H1 (cell line): ENCODE measurements around the gene ZNF407. TPM values are rescaled to one million over a fixed set of nuclear protein-coding genes. Genes with fewer than 3 reads are reported as not detected.
A peak's percentile ranks its signal among the peaks of the same experiment; 100 is the strongest.

Source experiments
- CTCF ChIA-PET: fragments of 300-600 bp; sonication (Branson Sonifier 250); formaldehyde crosslinking; loops from one replicate; lab custom pipeline; 2021; ENCODE audit not compliant: partially characterized antibody; lab: Charles Lee
- POLR2A ChIA-PET: fragments of 300-600 bp; sonication (Branson Sonifier 250); formaldehyde crosslinking; loops from one replicate; lab custom pipeline; 2021; ENCODE audit warnings: inconsistent platforms; ENCODE audit not compliant: partially characterized antibody; lab: Charles Lee
- DNase-seq, 2 experiments: peaks; one replicate each; pipeline versions ENCODE4 v3.0.0 to v3.0.0-alpha.2; 2010 to 2022; ENCODE audit warnings: low spot score in 2 of 2, low read depth in 1 of 2, mixed read lengths in 1 of 2
- FAIRE-seq: peaks from 2 replicates; lab custom pipeline; 2011; peaks lifted over from hg19 to GRCh38; lab: Jason Lieb, UNC
- H2AFZ ChIP-seq: 2 replicates; pipeline ENCODE4 v1.8.1; 2012; ENCODE audit warnings: low read length, inconsistent platforms
- H2AK5ac ChIP-seq: 2 replicates; pipeline ENCODE4 v1.6.1; 2013; ENCODE audit warnings: low read depth, low read length
- H2BK120ac ChIP-seq: replicated peaks from 2 replicates; pipeline ENCODE3; 2013; ENCODE audit warnings: low read depth, low read length, inconsistent platforms
- H2BK12ac ChIP-seq: 2 replicates; pipeline ENCODE4 v1.6.1; 2013; ENCODE audit warnings: low read depth, low read length
- H2BK15ac ChIP-seq: 2 replicates; pipeline ENCODE4 v1.6.1; 2013; ENCODE audit warnings: low read length
- H2BK20ac ChIP-seq: 2 replicates; pipeline ENCODE4 v1.6.1; 2013; ENCODE audit warnings: low read length
- H2BK5ac ChIP-seq: 2 replicates; pipeline ENCODE4 v1.6.1; 2013; ENCODE audit warnings: low read depth, low read length
- H3K14ac ChIP-seq: 2 replicates; pipeline ENCODE4 v1.6.1; 2013; ENCODE audit warnings: inconsistent platforms; ENCODE audit not compliant: insufficient read length
- H3K18ac ChIP-seq: 2 replicates; pipeline ENCODE4 v1.6.1; 2013; ENCODE audit warnings: low read length; ENCODE audit errors: extremely low read depth
- H3K23ac ChIP-seq: 2 replicates; pipeline ENCODE4 v1.6.1; 2013; ENCODE audit warnings: inconsistent platforms; ENCODE audit not compliant: insufficient read length
- H3K23me2 ChIP-seq: 2 replicates; pipeline ENCODE4 v1.6.1; 2013; ENCODE audit warnings: low read depth, low read length
- H3K27ac ChIP-seq: 2 replicates; pipeline ENCODE4 v1.6.1; 2011; ENCODE audit warnings: low read depth, low read length, inconsistent platforms
- H3K27me3 ChIP-seq, 4 experiments: replicated peaks in 1 of 4; 1 replicate in 1 of 4; 2 replicates in 3 of 4; pipeline versions ENCODE4 v1.6.1 to v1.8.1; 2011 to 2013; ENCODE audit warnings: low read length in 3 of 4, mild to moderate bottlenecking in 3 of 4, inconsistent platforms in 2 of 4, mixed read lengths in 2 of 4, moderate library complexity in 1 of 4; ENCODE audit not compliant: control insufficient read depth in 3 of 4, insufficient read depth in 3 of 4; ENCODE audit errors: extremely low read depth in 1 of 4
- H3K36me3 ChIP-seq, 4 experiments: 2 replicates each; pipeline versions ENCODE4 v1.6.1 to v1.8.1; 2011 to 2013; ENCODE audit warnings: mild to moderate bottlenecking in 4 of 4, low read length in 3 of 4, moderate library complexity in 2 of 4, control low read depth in 1 of 4, inconsistent platforms in 1 of 4; ENCODE audit not compliant: insufficient read depth in 4 of 4, control insufficient read depth in 2 of 4
- H3K4ac ChIP-seq: replicated peaks from 2 replicates; pipeline ENCODE3; 2013; ENCODE audit warnings: low read length, low read depth, mixed read lengths, inconsistent platforms; ENCODE audit not compliant: insufficient read length
- H3K4me1 ChIP-seq, 4 experiments: replicated peaks in 1 of 4; 1 replicate in 1 of 4; 2 replicates in 3 of 4; pipeline versions ENCODE4 v1.6.1 to v1.8.1; 2011 to 2013; ENCODE audit warnings: low read length in 3 of 4, inconsistent platforms in 2 of 4, mixed read lengths in 1 of 4; ENCODE audit not compliant: insufficient read depth in 4 of 4, control insufficient read depth in 3 of 4
- H3K4me2 ChIP-seq, 2 experiments: 2 replicates each; pipeline versions ENCODE4 v1.6.1 to v1.8.1; 2011 to 2013; ENCODE audit warnings: low read depth in 2 of 2, low read length in 2 of 2, control low read depth in 1 of 2, inconsistent platforms in 1 of 2, mild to moderate bottlenecking in 1 of 2; ENCODE audit not compliant: insufficient read depth in 1 of 2
- H3K4me3 ChIP-seq, 4 experiments: fragments of 200-600, 300-600 bp in 1 of 4; sonication (generic), shearing (Covaris generic), sonication (Bioruptor Twin) in 1 of 4; 2 replicates each; pipeline versions ENCODE4 v1.5.1 to v1.8.1; 2011 to 2016; ENCODE audit warnings: low read length in 4 of 4, low read depth in 3 of 4, control low read depth in 2 of 4, inconsistent platforms in 2 of 4, mild to moderate bottlenecking in 2 of 4, mixed read lengths in 1 of 4, moderate library complexity in 1 of 4; ENCODE audit not compliant: insufficient read depth in 2 of 4; ENCODE audit errors: extremely low read depth in 1 of 4
- H3K56ac ChIP-seq: replicated peaks from 2 replicates; pipeline ENCODE3; 2013; ENCODE audit warnings: low read depth, mild to moderate bottlenecking, mixed read lengths, low read length, inconsistent platforms; ENCODE audit not compliant: insufficient read length
- H3K79me1 ChIP-seq: 2 replicates; pipeline ENCODE4 v1.6.1; 2013; ENCODE audit warnings: low read depth, low read length, control low read depth
- H3K79me2 ChIP-seq, 2 experiments: 2 replicates each; pipeline versions ENCODE4 v1.6.1 to v1.8.1; 2012 to 2013; ENCODE audit warnings: low read length in 2 of 2, mild to moderate bottlenecking in 2 of 2, inconsistent platforms in 1 of 2; ENCODE audit not compliant: insufficient read depth in 2 of 2, control insufficient read depth in 1 of 2
- H3K9ac ChIP-seq, 4 experiments: replicated peaks in 1 of 4; 1 replicate in 1 of 4; 2 replicates in 3 of 4; pipeline versions ENCODE4 v1.6.1 to v1.8.1; 2011 to 2013; ENCODE audit warnings: low read depth in 3 of 4, low read length in 3 of 4, control low read depth in 2 of 4, mild to moderate bottlenecking in 2 of 4, moderate library complexity in 2 of 4, inconsistent platforms in 1 of 4; ENCODE audit errors: extremely low read depth in 1 of 4
- H3K9me3 ChIP-seq, 2 experiments: 2 replicates each; pipeline versions ENCODE4 v1.6.1 to v1.8.1; 2012 to 2013; ENCODE audit warnings: mild to moderate bottlenecking in 2 of 2, moderate library complexity in 2 of 2, control low read depth in 1 of 2, inconsistent platforms in 1 of 2, low read depth in 1 of 2, low read length in 1 of 2, mixed read lengths in 1 of 2; ENCODE audit not compliant: insufficient read depth in 2 of 2
- H4K20me1 ChIP-seq, 2 experiments: replicated peaks in 1 of 2; 2 replicates each; pipeline versions ENCODE3 to v1.8.1; 2011 to 2013; ENCODE audit warnings: inconsistent platforms in 2 of 2, low read length in 2 of 2, mild to moderate bottlenecking in 1 of 2; ENCODE audit not compliant: insufficient read depth in 2 of 2, control insufficient read depth in 1 of 2
- H4K5ac ChIP-seq: 2 replicates; pipeline ENCODE4 v1.6.1; 2013; ENCODE audit warnings: low read length, low read depth, mixed read lengths, inconsistent platforms; ENCODE audit not compliant: insufficient read length
- H4K8ac ChIP-seq: 2 replicates; pipeline ENCODE4 v1.8.0; 2013; ENCODE audit warnings: mild to moderate bottlenecking, moderate library complexity, low read length, inconsistent platforms; ENCODE audit not compliant: insufficient read depth; ENCODE audit errors: extremely low read depth
- H4K91ac ChIP-seq: replicated peaks from 2 replicates; pipeline ENCODE3; 2013; ENCODE audit warnings: low read length, mixed read lengths, inconsistent platforms; ENCODE audit not compliant: insufficient read length
- EGR1 ChIP-seq: IDR thresholded peaks from 2 replicates; pipeline ENCODE4 v1.6.1; 2011; ENCODE audit warnings: low read depth, low read length, borderline replicate concordance
- EZH2 ChIP-seq: fragments of 200-600 bp; sonication (generic); IDR thresholded peaks from 2 replicates; pipeline ENCODE4 v1.7.1; 2012; ENCODE audit warnings: low read depth, mild to moderate bottlenecking, moderate library complexity, low read length, inconsistent platforms; ENCODE audit not compliant: severe bottlenecking
- TAF1 ChIP-seq: IDR thresholded peaks from 2 replicates; pipeline ENCODE4 v1.6.1; 2011; ENCODE audit warnings: mild to moderate bottlenecking, low read depth, low read length
- ZNF274 ChIP-seq: IDR thresholded peaks from 2 replicates; pipeline ENCODE4 v1.7.0; 2012; ENCODE audit warnings: low read length, borderline replicate concordance; ENCODE audit errors: extremely low read depth
- WGBS, 2 experiments: shearing (Covaris generic) in 1 of 2; methylation state at CpG; one replicate each; pipeline versions ENCODE4 v1.1.6 to v1.1.7; 2013 to 2015; ENCODE audit warnings: low lambda C conversion rate in 2 of 2, mixed read lengths in 2 of 2, inconsistent platforms in 1 of 2, low coverage in 1 of 2, missing lambda C conversion rate in 1 of 2; ENCODE audit not compliant: insufficient replicate concordance in 2 of 2, insufficient coverage in 1 of 2, insufficient read length in 1 of 2; ENCODE audit errors: extremely low coverage in 1 of 2, missing lambda C conversion rate in 1 of 2; 5-methylcytosine and 5-hydroxymethylcytosine counted together
- polyA plus RNA-seq, 7 experiments: library from polyadenylated mRNA; depleted of rRNA in 3 of 7; stranded (reverse) in 5 of 7; unstranded in 2 of 7; fragments of >200 nt in 5 of 7; fragments of 200-250 nt in 2 of 7; gene quantifications; 1 replicate in 5 of 7; 2 replicates in 1 of 7; 4 replicates in 1 of 7; pipeline versions ENCODE4 v1.2.1 to v1.2.3, GENCODE V29; 2011 to 2013; ENCODE audit warnings: missing spikeins in 2 of 7, mixed read lengths in 2 of 7
- total RNA-seq: library from RNA; stranded (reverse); fragmentation: NEBNext Ultra II Directional; extraction: Animal tissue kit (Norgen Biotek cat#: 25700); gene quantifications from 2 replicates; pipeline ENCODE4 v1.2.1, GENCODE V29; 2021

ZNF407 gene
- total and polyA plus RNA-seq, 2 of the 8 experiments (the other 6 are each of a cell fraction or from before 2014, with no cell fraction given), result 1.5 to 6.8 TPM

DNA sequence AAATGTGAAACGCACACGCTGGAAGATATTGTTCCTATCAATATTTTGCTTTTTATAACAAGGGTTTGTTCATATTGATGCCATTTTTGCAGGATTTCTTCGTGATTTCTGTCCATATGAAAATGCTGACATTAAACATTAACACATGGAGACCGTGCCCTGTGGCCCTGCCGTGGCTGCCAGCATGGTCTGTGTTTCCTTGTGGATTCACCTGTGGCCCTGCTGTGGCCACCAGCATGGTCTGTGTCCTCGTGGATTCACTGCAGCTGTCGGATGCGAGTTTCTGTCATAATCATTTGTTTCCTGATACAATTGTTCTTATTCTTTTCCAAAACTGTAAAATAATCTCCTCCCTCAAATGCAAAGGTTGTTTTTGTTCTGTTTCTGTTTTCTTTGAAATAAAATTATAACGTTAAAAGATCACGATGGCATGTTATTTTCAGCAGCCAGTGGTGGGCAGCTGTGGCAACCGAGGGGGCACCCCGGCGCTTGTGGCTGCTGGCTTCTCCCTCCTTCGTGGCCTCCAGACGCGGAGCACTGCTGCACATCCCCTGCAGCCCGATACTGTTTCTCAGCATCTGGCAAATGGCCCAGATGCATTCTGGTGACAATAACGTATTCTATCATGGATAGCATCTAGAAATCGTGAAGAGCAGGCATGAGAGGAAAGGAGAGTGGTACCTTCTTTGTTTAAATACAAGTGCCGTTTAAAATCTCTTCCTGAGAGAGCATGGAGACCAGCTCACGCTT lies 467.8 kb downstream of the ZNF407 start:
- Histone ChIP-seq H3K4me1 (no peaks in the 10 kb centered on the region), H2BK5ac (no peak overlapping the region), H2BK20ac (no peak overlapping the region), H2AFZ (no peak overlapping the region), H3K79me2 (no peaks in the 10 kb centered on the region), H3K27ac (no peak overlapping the region), H2BK12ac (no peak overlapping the region), H3K27me3 (no peaks in the 10 kb centered on the region), H3K4me2 (no peak overlapping the region), H4K5ac (no peak overlapping the region), H2BK120ac (no peak overlapping the region), H3K18ac (no peak overlapping the region), H3K4ac (no peak overlapping the region), H4K91ac (no peak overlapping the region), H4K20me1 (no peaks in the 10 kb centered on the region), H3K4me3 (no peak overlapping the region), H3K14ac (no peak overlapping the region), H2AK5ac (no peak overlapping the region), H3K9ac (no peak overlapping the region), H3K23me2 (no peaks in the 10 kb centered on the region), H3K9me3 (no peaks in the 10 kb centered on the region), H3K79me1 (no peaks in the 10 kb centered on the region), H3K36me3 (no peaks in the 10 kb centered on the region), H2BK15ac (no peak overlapping the region), H4K8ac (no peak overlapping the region), H3K56ac (no peak overlapping the region), H3K23ac (no peak overlapping the region)
- no peak for TF ChIP-seq TAF1
- no peak for TF ChIP-seq EZH2
- TF ChIP-seq EGR1, result peak; percentile 31; the same call in 1 of the 2 replicates
- no peak for TF ChIP-seq ZNF274
- FAIRE-seq (no peak), DNase-seq (no peak)
- ChIA-PET CTCF (interaction anchor here (0.6 to 3.5 kb wide), 6 partner anchors 8 to 245 kb away, joined by 3 to 14 read pairs (median 4); partner anchors contain the start of gene TSHZ1), POLR2A (no interaction called here)
- 90% methylated on average over 21 of the region's 21 CpGs; no CpG with 5 or more reads in 1 of the 2 experiments for WGBS, 2 experiments
